ENCODE data around the gene PSPN.
"Not testable (repeated sequence)": the region's sequence is repeated elsewhere in the genome, so short reads cannot be mapped to it uniquely, and the experiment has no call there.

The PSPN gene

GRCh38 chr19:6373096-6373812 is 2.5 kb downstream of the PSPN start:
- DNase-seq (ENCODE audit: low read depth in 2 of 2), result peak; percentile 99 to 100

- DNase-seq (ENCODE audit: low read depth in 2 of 2), result peak; percentile 87 to 91
Observed at GRCh38 chr19:6372594-6373095, 3.1 kb downstream of the PSPN start, which contains the start of gene ALKBH7. TSS of gene ALKBH7 (plus strand) at chr19:6372794. CDS start at chr19:6372821, 27 bp downstream.

- DNase-seq (ENCODE audit: low read depth in 2 of 2), result no peak
Observed at GRCh38 chr19:6364353-6364752, 11.4 kb downstream of the PSPN start.

- no peak for DNase-seq (ENCODE audit: low read depth in 2 of 2)
Observed at GRCh38 chr19:6362351-6362801, 13.4 kb downstream of the PSPN start.

GRCh38 chr19:6362027-6362350 is 13.7 kb downstream of the PSPN start:
- DNase-seq (ENCODE audit: low read depth in 2 of 2), result no peak

- not testable (repeated sequence) for DNase-seq (ENCODE audit: low read depth in 2 of 2)
Observed at GRCh38 chr19:6360857-6361216, 14.9 kb downstream of the PSPN start.

- not testable (repeated sequence) for DNase-seq (ENCODE audit: low read depth in 2 of 2)
Observed at GRCh38 chr19:6360445-6360844, 15.3 kb downstream of the PSPN start.

- no peak for DNase-seq (ENCODE audit: low read depth in 2 of 2)
Observed at GRCh38 chr19:6359568-6360341, 16.0 kb downstream of the PSPN start.

GRCh38 chr19:6358003-6358402 is 17.7 kb downstream of the PSPN start:
- no peak for DNase-seq (ENCODE audit: low read depth in 2 of 2)

- DNase-seq (ENCODE audit: low read depth in 2 of 2), result no peak
Observed at GRCh38 chr19:6357174-6357573, 18.6 kb downstream of the PSPN start.

GRCh38 chr19:6355321-6356040 is 20.3 kb downstream of the PSPN start:
- not testable (repeated sequence) for DNase-seq (ENCODE audit: low read depth in 2 of 2)

- DNase-seq (ENCODE audit: low read depth in 2 of 2), result no peak
Observed at GRCh38 chr19:6354098-6354674, 21.5 kb downstream of the PSPN start.

- no peak for DNase-seq (ENCODE audit: low read depth in 2 of 2)
Observed at GRCh38 chr19:6352381-6353165, 23.2 kb downstream of the PSPN start.

- no peak for DNase-seq (ENCODE audit: low read depth in 2 of 2)
Observed at GRCh38 chr19:6350688-6351087, 25.0 kb downstream of the PSPN start.

GRCh38 chr19:6349271-6349670 is 26.5 kb downstream of the PSPN start:
- not testable (repeated sequence) for DNase-seq (ENCODE audit: low read depth in 2 of 2)

- DNase-seq (ENCODE audit: low read depth in 2 of 2), result no peak
Observed at GRCh38 chr19:6343462-6343861, 32.3 kb downstream of the PSPN start.

GRCh38 chr19:6340493-6341201 is 35.1 kb downstream of the PSPN start:
- DNase-seq (ENCODE audit: low read depth in 2 of 2), result no peak

- no peak for DNase-seq (ENCODE audit: low read depth in 2 of 2)
Observed at GRCh38 chr19:6334490-6335285, 41.0 kb downstream of the PSPN start.

GRCh38 chr19:6333439-6333838 is 42.3 kb downstream of the PSPN start, which contains the start of gene ACER1:
TSS of gene ACER1 (minus strand) at chr19:6333612. CDS start at chr19:6333551, 61 bp downstream.
- no peak for DNase-seq (ENCODE audit: low read depth in 2 of 2)

- DNase-seq (ENCODE audit: low read depth in 2 of 2), result no peak
Observed at GRCh38 chr19:6326815-6327214, 48.9 kb downstream of the PSPN start.
